MM.1S (cell line): ENCODE results near the gene BTBD19.

Experiments used
- CTCF ChIP-seq: fragments of 300-600 bp; sonication (generic); IDR thresholded peaks from 2 replicates; pipeline ENCODE4 v1.5.1; 2016; ENCODE audit warnings: antibody characterized with exemption, low read length, mixed read lengths
- EZH2phosphoT487 ChIP-seq: fragments of 300-600 bp; sonication (generic); IDR thresholded peaks from 2 replicates; pipeline ENCODE4 v1.6.1; 2018; ENCODE audit warnings: antibody characterized with exemption, low read length

GRCh38 chr1:44812822-44813543 lies 4.7 kb downstream of the BTBD19 start:
- no peak for TF ChIP-seq CTCF
- TF ChIP-seq EZH2phosphoT487 = no peak
